Measurements from ENCODE around the gene ACTG1. TPM values are rescaled to one million over a fixed set of nuclear protein-coding genes. Genes with fewer than 3 reads are reported as not detected.

ACTG1 gene
- total RNA-seq, 2 experiments from 2014 or later = 3,773 to 3,928 TPM

DNA sequence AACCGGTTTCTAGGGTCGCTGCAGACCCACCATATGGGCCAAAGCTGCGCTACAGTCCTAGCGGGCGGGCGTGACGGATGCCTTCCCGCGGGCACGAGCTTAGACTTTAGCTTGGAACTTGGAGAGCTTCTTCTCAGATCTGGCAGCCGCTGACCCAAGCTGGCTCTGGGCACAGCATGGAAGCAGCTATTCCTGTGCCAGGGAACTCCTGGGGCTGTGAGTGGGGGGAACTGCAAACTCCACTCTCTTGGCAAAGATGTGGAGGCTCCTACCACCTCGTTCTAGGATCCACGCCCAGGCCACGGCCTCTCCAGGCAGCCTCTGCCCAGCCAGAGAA lies 30.7 kb upstream of the ACTG1 start:
- Mint-ChIP-seq H3K36me3 (peaks cover 28% of the 10 kb centered on the region), H3K27ac (no peak overlapping the region), H3K4me1 (ENCODE audit: low read depth) (no peaks in the 10 kb centered on the region), H3K27me3 (no peaks in the 10 kb centered on the region), H3K9me3 (no peaks in the 10 kb centered on the region), H3K4me3 (no peak overlapping the region)
- CTCF ChIA-PET = interaction anchor here (0.6 kb wide), 1 partner anchor 11 kb away, joined by 3 read pairs; no protein-coding TSS in a partner anchor
- intact Hi-C loops (cut with micrococcal nuclease) = no loop called here
- no peak for DNase-seq
- POLR2A ChIA-PET = interaction anchor here (1.0 kb wide), 1 partner anchor 36 kb away, joined by 3 read pairs; no protein-coding TSS in a partner anchor

DNA sequence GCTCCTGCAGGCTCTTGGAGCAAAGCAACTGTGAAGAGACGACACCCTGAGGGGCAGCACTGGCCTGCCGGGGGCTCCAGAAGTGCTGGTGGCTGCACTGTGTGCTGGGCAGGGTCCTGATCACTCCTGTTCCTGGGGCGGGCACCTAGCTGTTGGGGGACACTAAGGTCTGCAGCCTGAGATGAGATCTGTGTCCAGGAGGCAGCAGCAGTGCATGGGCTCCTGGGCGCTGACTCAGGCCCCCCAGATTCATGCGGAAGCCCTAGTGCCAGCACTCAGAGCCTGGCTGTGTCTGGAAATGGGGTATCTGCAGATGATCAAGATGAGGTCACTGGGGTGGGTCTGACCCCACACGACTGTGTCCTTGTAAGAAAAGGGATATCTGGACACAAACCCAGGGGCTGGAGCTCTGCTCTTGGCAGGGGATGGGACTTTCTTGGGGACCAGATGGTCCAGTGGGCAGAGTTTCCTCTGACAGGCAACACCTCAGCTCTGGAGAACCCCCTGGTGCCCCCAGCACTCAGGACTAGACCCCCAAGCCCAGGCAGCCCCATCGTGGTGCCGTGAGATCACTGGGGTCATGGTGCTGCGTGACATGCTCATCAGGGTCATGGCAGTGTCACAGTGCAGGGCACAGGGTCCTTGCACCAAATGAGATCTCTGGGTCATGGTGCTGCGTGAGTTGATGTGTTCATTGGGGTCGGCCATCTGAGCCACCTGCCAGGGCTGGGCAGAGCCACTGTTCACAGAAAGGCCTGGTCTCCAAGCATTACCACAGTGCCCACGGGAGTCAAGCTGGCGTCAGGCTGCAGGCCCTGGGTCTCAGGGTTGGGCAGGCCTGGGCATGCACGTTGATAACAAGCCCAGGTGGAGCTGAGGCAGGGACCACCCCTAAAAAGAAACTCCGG lies 30.1 kb upstream of the ACTG1 start:
- no peaks in the 10 kb centered on the region for H3K27me3 Mint-ChIP-seq
- H3K4me3 Mint-ChIP-seq = no peak overlapping the region
- no peaks in the 10 kb centered on the region for H3K9me3 Mint-ChIP-seq
- H3K27ac Mint-ChIP-seq = no peak overlapping the region
- ChIA-PET POLR2A (no interaction called here), CTCF (interaction anchor here (0.6 kb wide), 1 partner anchor 11 kb away, joined by 3 read pairs; no protein-coding TSS in a partner anchor)
- DNase-seq = no peak
- H3K36me3 Mint-ChIP-seq = peaks cover 29% of the 10 kb centered on the region
- intact Hi-C loops (cut with micrococcal nuclease) = no loop called here
- H3K4me1 Mint-ChIP-seq (ENCODE audit: low read depth) = no peaks in the 10 kb centered on the region

DNA sequence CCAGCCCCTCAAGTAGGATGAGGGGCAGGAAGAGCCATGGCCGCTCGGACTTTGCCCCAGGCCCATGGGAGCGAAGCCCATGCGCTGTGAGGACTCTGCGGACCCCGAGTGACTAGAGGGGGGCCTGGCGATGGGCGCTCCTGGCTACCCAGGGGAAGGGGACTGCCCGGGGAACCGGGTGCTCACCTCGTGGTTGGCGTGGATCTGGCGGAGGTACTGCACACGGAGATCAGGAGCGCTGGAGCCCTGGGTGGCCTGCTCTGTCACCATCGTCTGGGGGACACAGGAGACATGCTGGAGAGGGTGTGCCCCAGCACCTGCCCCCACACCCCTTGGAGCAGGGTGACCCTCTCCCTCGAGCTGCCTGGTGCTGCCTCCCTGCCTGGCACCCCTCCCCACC lies 28.5 kb upstream of the ACTG1 start:
- Mint-ChIP-seq H3K4me1 (ENCODE audit: low read depth) (no peaks in the 10 kb centered on the region), H3K27ac (no peak overlapping the region), H3K27me3 (peaks cover under 1% of the 10 kb centered on the region), H3K9me3 (no peaks in the 10 kb centered on the region), H3K36me3 (peaks cover 24% of the 10 kb centered on the region), H3K4me3 (no peak overlapping the region)
- ChIA-PET POLR2A (no interaction called here), CTCF (no interaction called here)
- intact Hi-C loops (cut with micrococcal nuclease) = no loop called here
- DNase-seq = no peak

DNA sequence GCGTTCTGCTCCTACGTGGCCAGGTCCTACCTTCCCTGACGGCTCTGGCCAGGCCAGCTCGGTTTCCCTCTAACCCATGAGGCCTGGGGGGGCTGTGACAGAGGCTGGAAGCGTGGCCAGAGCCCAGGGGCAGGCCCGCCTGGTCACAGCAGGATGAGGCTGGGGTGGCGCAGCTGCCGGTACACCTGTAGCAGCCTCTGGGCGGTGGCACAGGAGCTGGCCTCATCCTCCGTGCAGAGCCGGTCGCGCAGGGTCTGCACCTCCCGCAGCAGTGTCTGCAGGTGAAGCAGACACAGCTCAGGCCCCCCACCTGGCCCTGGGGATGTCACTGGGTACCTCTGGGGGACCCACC lies 28.1 kb upstream of the ACTG1 start:
- Mint-ChIP-seq H3K9me3 (no peaks in the 10 kb centered on the region), H3K27ac (no peak overlapping the region)

DNA sequence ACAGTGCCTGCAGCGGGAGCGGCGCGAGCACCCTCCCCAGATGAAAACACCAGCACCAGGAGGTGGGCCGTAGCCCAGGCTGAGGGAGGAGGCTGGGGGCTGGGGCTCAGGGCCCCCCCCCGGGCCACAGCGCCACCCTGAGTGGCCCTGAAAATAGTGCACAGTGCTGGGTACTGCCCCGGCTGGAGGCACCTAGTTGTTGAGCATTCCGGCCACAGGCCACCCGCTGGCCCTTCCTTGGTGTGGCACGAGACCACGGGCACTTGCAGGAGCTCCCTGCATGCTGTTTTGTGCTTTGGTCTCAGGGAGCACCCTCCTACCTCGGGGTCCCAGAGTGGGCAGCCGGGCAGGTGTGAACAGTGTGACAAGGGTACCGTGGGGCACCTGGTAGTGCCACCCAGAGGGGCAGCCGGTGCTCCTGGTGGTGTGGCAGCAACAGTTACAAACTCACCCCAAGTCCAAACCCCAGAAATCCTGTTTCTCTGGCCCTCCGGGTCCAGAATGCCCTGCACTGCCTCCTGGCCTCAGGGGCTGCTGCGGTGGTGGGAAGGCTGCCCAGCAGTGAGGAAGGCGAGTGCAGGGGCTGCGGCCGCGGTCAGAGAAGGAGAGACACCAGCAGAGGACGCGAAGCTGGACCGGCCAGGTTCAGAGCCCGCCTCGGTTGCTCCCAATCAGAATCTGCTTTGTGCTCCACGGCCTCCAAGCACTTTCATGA lies 27.5 kb upstream of the ACTG1 start:
- Mint-ChIP-seq H3K9me3 (no peaks in the 10 kb centered on the region), H3K27me3 (peaks cover 5% of the 10 kb centered on the region), H3K4me3 (no peak overlapping the region), H3K27ac (no peak overlapping the region), H3K36me3 (peaks cover 22% of the 10 kb centered on the region), H3K4me1 (ENCODE audit: low read depth) (no peaks in the 10 kb centered on the region)
- no peak for DNase-seq
- CTCF ChIA-PET = no interaction called here
- intact Hi-C loops (cut with micrococcal nuclease) = no loop called here
- POLR2A ChIA-PET = no interaction called here

More for the DNA sequence above, 28.1 kb upstream of the ACTG1 start:
- no peak for DNase-seq
- ChIA-PET POLR2A (no interaction called here), CTCF (no interaction called here)
- Mint-ChIP-seq H3K27me3 (peaks cover 5% of the 10 kb centered on the region), H3K4me3 (no peak overlapping the region), H3K36me3 (peaks cover 22% of the 10 kb centered on the region), H3K4me1 (ENCODE audit: low read depth) (no peaks in the 10 kb centered on the region)
- intact Hi-C loops (cut with micrococcal nuclease) = no loop called here

DNA sequence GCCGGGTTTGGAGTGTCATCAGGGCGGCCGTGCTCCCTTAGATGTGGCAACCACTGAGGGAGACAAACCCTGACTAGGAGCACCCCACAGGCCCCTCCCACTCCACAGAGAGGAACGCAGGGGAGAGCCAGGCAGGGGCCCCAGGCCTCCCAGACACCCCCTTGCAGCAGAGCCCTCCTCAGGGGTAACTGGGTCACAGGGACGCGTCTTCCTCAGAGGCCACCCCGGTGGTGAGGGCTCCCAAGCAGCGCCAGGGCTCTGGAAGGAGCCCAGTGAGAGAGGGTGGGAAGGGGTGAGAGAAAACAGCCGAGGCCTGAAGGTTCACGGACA lies 26.9 kb upstream of the ACTG1 start:
- intact Hi-C loops (cut with micrococcal nuclease) = no loop called here
- no peak overlapping the region for H3K4me3 Mint-ChIP-seq
- ChIA-PET CTCF (no interaction called here), POLR2A (no interaction called here)
- peaks cover 8% of the 10 kb centered on the region for H3K27me3 Mint-ChIP-seq
- no peaks in the 10 kb centered on the region for H3K9me3 Mint-ChIP-seq
- no peak overlapping the region for H3K27ac Mint-ChIP-seq
- DNase-seq = no peak
- peaks cover 22% of the 10 kb centered on the region for H3K36me3 Mint-ChIP-seq
- no peaks in the 10 kb centered on the region for H3K4me1 Mint-ChIP-seq (ENCODE audit: low read depth)

DNA sequence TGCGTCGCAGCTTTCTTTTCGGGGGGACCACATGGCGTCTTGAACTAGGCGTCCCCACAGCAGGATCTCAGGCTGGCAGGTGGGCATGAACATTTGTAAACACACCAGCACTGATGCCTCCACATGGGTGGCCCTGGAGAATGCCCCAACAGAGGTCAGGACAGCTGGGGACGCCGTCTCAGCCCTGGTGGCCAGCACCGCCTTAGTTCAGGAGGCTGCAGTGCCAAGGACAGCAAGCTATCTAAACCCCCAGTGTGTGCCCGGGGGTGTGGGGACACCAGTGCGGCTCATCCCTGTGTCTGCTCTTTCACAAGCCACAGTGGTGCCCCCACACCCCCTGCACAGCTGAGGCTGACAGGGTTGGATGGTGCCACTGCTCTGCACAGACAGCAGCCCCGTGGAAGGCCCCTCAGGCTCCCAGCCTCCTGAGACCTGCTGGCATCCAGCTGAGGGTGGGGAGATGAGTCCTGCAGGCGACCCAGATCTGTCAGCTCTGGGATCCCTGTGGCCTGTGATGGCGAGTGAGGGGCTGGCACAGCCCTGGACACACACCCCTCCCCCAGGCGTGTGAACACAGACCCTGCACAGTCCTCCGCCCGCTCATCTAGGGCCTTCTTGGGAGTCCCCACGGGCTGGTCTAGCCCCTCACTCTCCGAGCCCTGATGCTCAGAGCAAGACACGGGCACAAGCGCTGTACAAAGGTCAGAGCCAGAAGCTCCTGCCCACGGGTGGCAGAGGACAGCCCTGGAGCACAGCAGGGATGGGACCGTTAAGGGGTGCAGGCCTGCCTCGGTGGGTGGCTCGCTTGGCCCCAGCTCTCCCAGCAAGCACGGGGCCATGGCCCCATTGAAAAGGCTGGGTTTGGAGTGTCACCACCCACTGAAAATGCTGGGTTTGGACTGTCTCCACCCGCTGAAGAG lies 26.3 kb upstream of the ACTG1 start:
- ChIA-PET POLR2A (no interaction called here), CTCF (interaction anchor here (0.6 kb wide), 1 partner anchor 14 kb away, joined by 3 read pairs; the partner anchor contains the start of gene FAAP100)
- DNase-seq = no peak
- no peak overlapping the region for H3K4me3 Mint-ChIP-seq
- intact Hi-C loops (cut with micrococcal nuclease) = no loop called here
- no peaks in the 10 kb centered on the region for H3K4me1 Mint-ChIP-seq (ENCODE audit: low read depth)
- H3K36me3 Mint-ChIP-seq = peaks cover 22% of the 10 kb centered on the region
- no peak overlapping the region for H3K27ac Mint-ChIP-seq
- H3K27me3 Mint-ChIP-seq = peaks cover 8% of the 10 kb centered on the region
- H3K9me3 Mint-ChIP-seq = no peaks in the 10 kb centered on the region

DNA sequence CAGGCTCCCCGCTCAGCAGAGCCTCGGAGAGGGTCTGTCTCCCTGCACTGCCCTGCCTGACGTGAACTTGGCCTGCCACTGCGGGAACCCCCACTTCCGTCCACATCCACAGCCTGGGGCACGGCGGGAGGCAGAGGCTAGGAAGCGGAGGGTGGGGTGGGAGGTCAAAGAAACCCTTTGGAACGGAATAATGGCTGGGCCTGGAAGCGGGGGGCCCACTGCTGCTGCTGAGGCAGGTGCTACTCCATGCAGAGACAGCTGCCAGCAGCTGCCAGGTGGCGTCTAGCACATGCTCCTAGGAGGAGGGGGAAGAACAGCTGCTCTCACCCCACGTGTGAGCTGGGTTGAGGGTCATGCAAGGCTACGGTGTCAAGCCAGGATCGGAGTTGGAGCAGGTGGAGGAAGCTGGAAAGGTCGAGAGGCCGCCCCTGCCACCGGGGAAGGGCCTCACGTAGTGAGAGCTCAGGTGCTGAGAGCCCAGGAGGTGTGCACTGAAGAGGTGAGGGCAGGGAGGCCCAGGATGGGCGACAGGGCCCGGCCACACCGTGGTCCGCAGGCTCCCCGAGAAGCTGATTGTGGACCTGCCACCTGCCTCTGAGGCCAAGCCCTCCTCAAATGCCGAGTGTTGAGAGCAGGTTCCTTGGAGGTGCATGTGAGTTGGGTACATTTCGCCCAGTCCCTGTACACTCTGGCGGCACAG lies 25.4 kb upstream of the ACTG1 start:
- no peak for DNase-seq
- Mint-ChIP-seq H3K36me3 (peaks cover 16% of the 10 kb centered on the region), H3K9me3 (no peaks in the 10 kb centered on the region), H3K27ac (no peak overlapping the region), H3K4me1 (ENCODE audit: low read depth) (no peaks in the 10 kb centered on the region), H3K4me3 (no peak overlapping the region), H3K27me3 (peaks cover 14% of the 10 kb centered on the region)
- intact Hi-C loops (cut with micrococcal nuclease) = no loop called here
- ChIA-PET POLR2A (no interaction called here), CTCF (interaction anchor here (0.6 kb wide), 1 partner anchor 14 kb away, joined by 3 read pairs; the partner anchor contains the start of gene FAAP100)

DNA sequence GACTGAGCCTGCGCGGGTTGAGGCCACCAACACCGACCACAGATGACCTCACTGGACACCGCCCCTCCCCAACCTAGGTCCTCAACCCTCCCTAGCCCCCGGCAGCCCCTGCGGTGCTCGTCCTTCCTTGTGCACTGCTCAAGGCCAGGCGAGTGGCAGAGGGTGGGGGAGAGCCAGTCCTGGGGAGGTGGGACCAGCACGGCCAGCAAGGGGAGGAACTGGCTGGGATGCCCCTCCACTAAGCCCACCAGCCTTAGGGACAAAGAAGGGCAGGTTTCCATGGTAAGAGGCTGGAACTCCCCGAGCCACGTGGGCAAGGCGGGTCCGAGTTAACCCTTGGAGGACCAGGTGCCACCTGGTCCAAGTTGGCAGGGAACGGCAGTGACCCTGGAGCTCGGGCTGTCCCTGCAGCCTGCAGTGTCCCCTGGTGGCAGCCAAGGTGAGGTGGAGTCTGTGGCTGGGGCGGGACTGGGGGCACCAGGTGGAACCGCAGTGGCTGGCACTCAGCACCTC lies 24.8 kb upstream of the ACTG1 start:
- Mint-ChIP-seq H3K4me1 (ENCODE audit: low read depth) (no peaks in the 10 kb centered on the region), H3K27me3 (peaks cover 14% of the 10 kb centered on the region), H3K4me3 (no peak overlapping the region), H3K36me3 (peaks cover 14% of the 10 kb centered on the region), H3K27ac (no peak overlapping the region), H3K9me3 (no peaks in the 10 kb centered on the region)
- CTCF ChIA-PET = no interaction called here
- POLR2A ChIA-PET = no interaction called here
- intact Hi-C loops (cut with micrococcal nuclease) = no loop called here
- DNase-seq = peak; percentile 46

DNA sequence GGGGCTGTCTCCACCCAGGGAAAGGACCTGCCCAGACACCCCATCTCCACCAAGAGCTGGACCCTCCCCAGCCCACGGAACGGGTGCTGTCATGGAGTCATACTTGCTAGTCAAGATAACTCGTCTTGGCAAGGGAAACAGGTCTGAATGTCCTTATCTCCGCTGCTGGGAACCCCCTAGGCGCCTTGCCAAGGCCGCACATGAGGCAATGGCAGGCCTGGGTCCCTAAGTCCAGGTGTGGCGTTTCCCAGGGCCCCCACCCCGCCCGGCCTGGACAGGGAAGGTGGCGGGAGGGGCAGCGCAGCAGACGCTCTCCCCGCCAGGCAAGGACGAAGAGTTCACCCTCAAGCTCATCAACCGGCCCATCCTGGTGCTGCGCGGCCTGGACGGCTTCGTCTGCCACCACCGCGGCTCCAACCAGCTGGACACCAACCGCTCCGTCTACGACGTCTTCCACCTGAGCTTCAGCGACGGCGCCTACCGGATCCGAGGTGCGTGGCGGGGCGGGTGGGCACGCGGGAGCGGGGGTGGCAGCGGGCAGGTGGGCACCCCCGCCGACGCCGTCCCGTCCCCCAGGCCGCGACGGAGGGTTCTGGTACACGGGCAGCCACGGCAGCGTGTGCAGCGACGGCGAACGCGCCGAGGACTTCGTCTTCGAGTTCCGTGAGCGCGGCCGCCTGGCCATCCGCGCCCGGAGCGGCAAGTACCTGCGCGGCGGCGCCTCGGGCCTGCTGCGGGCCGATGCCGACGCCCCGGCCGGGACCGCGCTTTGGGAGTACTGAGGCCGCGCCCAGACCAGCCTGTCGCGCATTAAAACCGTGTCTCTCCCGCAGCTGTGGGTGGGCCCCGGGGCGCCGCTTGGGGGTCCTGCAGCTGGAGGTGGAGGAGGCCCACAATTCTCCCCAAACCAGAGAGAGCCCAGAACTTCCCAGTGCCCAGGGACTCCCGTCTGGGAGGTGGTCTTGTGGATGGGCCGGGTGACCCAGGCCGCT lies 24.0 kb upstream of the ACTG1 start:
- Mint-ChIP-seq H3K36me3 (peaks cover 11% of the 10 kb centered on the region), H3K4me3 (no peak overlapping the region), H3K27me3 (peaks cover 14% of the 10 kb centered on the region), H3K27ac (no peak overlapping the region), H3K9me3 (no peaks in the 10 kb centered on the region), H3K4me1 (ENCODE audit: low read depth) (no peaks in the 10 kb centered on the region)
- POLR2A ChIA-PET = interaction anchor here (1.3 kb wide), 2 partner anchors 16 to 24 kb away, joined by 4 read pairs; partner anchors contain the start of genes ACTG1 and FAAP100
- CTCF ChIA-PET = no interaction called here
- DNase-seq = no peak
- intact Hi-C loops (cut with micrococcal nuclease) = no loop called here
